ENCODE measurements around the gene RPS15. TPM values are rescaled to one million over a fixed set of nuclear protein-coding genes. Genes with fewer than 3 reads are reported as not detected.

Gene RPS15
- total RNA-seq, 1 donor from 2014 or later: 854 TPM

DNA sequence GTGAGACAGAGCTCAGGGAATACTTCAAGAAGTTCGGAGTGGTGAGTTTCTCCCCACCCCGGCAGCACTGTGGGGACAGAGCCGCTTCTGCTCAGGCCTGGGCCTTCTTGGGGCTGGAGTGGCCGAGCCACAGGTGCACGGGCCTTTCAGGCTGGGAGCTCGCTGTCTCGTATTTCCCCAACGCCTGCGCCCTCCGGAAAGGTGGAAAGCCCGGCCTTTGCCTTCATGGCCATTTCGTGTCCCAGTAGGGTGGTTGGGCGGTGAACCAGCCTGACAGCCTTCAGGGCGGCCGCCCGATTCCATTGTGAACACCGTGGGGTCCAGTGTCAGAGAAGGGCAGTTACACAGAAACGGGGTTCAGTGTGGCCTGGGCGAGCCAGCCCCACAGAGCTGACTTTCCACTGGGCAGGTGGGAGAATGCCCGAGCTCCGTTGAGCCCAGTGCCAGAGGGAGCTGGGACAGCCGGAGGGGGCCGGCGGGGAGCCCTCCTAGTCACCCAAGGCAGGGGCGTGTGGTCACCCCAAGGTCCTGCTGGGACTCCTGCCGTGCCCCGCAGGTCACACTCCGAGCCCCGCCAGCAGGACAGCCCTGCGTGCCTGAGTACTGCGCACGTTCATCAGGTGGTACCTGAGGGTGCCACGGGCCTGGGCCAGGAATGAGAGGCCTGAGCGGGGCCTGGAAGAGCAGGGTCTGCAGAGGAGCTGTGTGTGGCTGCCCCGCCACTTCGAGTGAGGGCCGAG is 16.8 kb upstream of the RPS15 start:
- ATAC-seq: no peak
- Histone ChIP-seq H3K27me3 (ENCODE audit: low read depth) (no peaks in the 10 kb centered on the region), H3K4me1 (peaks cover 25% of the 10 kb centered on the region), H3K9me3 (no peaks in the 10 kb centered on the region), H3K36me3 (peaks cover 83% of the 10 kb centered on the region), H3K4me3 (no peak overlapping the region), H3K27ac (no peak overlapping the region)
- TF ChIP-seq, protein P1, sequence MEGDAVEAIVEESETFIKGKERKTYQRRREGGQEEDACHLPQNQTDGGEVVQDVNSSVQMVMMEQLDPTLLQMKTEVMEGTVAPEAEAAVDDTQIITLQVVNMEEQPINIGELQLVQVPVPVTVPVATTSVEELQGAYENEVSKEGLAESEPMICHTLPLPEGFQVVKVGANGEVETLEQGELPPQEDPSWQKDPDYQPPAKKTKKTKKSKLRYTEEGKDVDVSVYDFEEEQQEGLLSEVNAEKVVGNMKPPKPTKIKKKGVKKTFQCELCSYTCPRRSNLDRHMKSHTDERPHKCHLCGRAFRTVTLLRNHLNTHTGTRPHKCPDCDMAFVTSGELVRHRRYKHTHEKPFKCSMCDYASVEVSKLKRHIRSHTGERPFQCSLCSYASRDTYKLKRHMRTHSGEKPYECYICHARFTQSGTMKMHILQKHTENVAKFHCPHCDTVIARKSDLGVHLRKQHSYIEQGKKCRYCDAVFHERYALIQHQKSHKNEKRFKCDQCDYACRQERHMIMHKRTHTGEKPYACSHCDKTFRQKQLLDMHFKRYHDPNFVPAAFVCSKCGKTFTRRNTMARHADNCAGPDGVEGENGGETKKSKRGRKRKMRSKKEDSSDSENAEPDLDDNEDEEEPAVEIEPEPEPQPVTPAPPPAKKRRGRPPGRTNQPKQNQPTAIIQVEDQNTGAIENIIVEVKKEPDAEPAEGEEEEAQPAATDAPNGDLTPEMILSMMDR (IDR thresholded peaks at IDR 0.05): no peak
- intact Hi-C loops (cut with DNase I): no loop called here
- no peak for DNase-seq

DNA sequence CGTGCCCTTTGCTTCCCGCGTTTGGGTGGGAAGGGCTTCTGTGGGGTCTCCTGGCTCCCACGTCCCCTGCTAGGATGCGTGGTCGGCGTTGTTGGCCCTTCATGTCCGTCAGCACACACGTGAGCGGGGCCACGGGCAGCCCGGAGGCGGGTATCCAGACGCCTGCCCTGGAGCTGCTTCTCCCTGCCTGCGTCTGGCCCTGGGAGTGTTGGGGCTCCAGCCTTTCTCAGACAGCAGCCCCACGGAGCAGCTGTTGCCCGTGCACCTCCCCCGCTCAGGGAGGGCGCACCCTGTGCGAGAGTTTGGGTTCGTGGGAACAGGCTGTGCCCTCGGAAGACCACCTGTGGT is 16.3 kb upstream of the RPS15 start:
- Histone ChIP-seq H3K9me3 (no peaks in the 10 kb centered on the region), H3K4me3 (no peak overlapping the region), H3K27me3 (ENCODE audit: low read depth) (no peaks in the 10 kb centered on the region), H3K27ac (no peak overlapping the region), H3K36me3 (peaks cover 88% of the 10 kb centered on the region), H3K4me1 (peaks cover 20% of the 10 kb centered on the region)
- TF ChIP-seq, protein P1 (IDR thresholded peaks at IDR 0.05): no peak
- intact Hi-C loops (cut with DNase I): no loop called here
- ATAC-seq (no peak), DNase-seq (no peak)

DNA sequence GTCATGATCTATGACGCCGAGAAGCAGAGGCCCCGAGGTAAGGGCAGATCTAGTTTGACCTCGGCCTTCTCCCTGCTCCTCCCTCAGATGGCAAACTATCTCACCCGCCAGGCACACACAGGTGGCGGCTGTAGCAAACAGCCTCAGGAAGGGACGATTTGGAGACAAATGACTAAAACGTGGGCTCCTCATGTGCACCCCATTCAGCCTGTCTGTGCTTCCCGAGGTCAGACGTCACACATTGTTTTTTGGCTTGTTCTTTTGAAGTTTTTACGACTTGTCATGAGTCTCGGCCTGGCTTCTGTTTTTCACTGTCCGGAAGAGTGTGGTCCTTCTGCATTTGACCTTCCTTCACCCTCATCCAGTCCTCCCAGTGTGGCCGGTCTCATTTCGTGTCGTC is 15.8 kb upstream of the RPS15 start:
- Histone ChIP-seq H3K9me3 (no peaks in the 10 kb centered on the region), H3K36me3 (peaks cover 88% of the 10 kb centered on the region), H3K4me3 (no peak overlapping the region), H3K4me1 (peaks cover 15% of the 10 kb centered on the region), H3K27ac (no peak overlapping the region), H3K27me3 (ENCODE audit: low read depth) (no peaks in the 10 kb centered on the region)
- intact Hi-C loops (cut with DNase I): no loop called here
- no peak for DNase-seq
- TF ChIP-seq, protein P1 (IDR thresholded peaks at IDR 0.05): no peak
- ATAC-seq: no peak

DNA sequence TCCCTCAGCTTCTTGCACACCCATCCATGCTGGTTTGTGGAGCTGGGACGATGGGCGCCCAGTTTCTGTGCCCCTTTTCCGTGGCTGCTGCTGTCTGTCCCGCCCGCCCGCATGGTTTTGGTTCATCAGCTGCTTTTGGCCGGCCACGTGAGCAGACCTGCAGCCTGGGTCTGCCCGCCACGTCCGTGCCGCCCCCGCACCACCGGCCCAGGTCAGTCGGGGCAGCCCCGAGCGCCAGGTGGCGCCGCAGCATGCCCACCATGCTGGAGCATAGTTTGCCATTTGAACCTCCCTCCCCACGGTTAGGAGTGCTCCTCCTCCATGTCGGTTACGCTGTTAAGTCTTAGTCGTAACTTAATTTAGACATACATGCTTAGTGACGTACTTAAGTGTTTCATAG is 15.3 kb upstream of the RPS15 start:
- Histone ChIP-seq H3K27me3 (ENCODE audit: low read depth) (no peaks in the 10 kb centered on the region), H3K9me3 (no peaks in the 10 kb centered on the region), H3K36me3 (peaks cover 91% of the 10 kb centered on the region), H3K4me3 (no peak overlapping the region), H3K4me1 (peaks cover 10% of the 10 kb centered on the region), H3K27ac (no peak overlapping the region)
- intact Hi-C loops (cut with DNase I): no loop called here
- TF ChIP-seq, protein P1 (IDR thresholded peaks at IDR 0.05): no peak
- no peak for ATAC-seq
- no peak for DNase-seq

DNA sequence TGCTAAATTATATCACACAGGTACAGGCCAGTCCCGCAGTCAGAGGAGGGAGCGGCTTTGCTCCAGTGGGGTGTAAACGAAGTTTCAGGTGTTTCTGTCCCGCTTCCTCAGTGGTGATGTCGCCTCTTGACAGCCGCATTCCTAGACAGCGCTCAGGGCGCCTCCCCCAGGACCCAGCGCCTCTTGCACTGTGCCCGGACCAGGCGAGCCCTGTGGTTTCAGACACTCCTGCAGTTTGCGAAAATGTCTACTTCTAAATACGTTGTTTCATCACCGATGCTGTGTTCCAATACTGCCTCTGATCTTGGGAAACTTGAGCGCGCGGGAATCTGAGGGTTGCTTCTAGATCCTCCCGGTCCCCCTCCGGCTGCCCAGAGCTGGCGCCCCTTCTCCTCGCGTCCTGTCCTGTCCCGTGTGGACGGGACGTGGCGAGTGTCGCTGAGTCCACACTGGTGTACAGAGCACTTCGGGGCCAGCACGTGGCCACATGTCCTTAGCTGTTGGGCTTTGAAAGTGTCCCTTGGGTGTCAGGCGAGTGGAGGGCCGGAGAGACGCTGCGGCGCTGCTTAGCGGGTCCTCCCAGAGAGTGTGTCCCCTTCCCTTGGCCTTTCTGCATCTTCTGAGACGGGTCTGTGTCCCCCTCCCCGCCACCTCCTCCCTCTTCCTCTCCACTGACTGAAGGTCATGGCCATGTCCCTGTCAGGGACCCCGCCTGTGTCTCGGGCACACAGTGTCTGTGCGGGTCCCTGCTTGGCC is 14.6 kb upstream of the RPS15 start:
- H3K27ac ChIP-seq: no peak overlapping the region
- TF ChIP-seq, protein P1 (IDR thresholded peaks at IDR 0.05): no peak
- peaks cover 91% of the 10 kb centered on the region for H3K36me3 ChIP-seq
- H3K4me3 ChIP-seq: no peak overlapping the region
- no peaks in the 10 kb centered on the region for H3K27me3 ChIP-seq (ENCODE audit: low read depth)
- no peak for ATAC-seq
- no peaks in the 10 kb centered on the region for H3K9me3 ChIP-seq
- intact Hi-C loops (cut with DNase I): no loop called here
- peaks cover 3% of the 10 kb centered on the region for H3K4me1 ChIP-seq
- no peak for DNase-seq

Data from lower lobe of right lung (tissue), 2 donors.